Thyroid gland (tissue), 4 donors: ENCODE results near the gene OR5AU1.

Experiments used
- CTCF ChIP-seq, 6 experiments: fragments of 200-600 bp in 3 of 6; fragments of 450-650 bp in 3 of 6; sonication (generic) in 3 of 6; IDR thresholded peaks; one replicate each; pipeline ENCODE4 v1.5.1; 2016 to 2019; ENCODE audit warnings: antibody characterized with exemption in 6 of 6, mild to moderate bottlenecking in 2 of 6, inconsistent platforms in 1 of 6, moderate library complexity in 1 of 6
- POLR2A ChIP-seq, 2 donors: fragments of 450-650 bp; IDR thresholded peaks; one replicate each; pipeline ENCODE4 v1.6.1; 2017; ENCODE audit warnings: antibody characterized with exemption in 2 of 2, mild to moderate bottlenecking in 2 of 2, moderate library complexity in 1 of 2

GRCh38 chr14:21142357-21142756, 13.5 kb downstream of the OR5AU1 start:
- no peak for TF ChIP-seq CTCF (IDR thresholded peaks at IDR 0.05)
- TF ChIP-seq POLR2A (IDR thresholded peaks at IDR 0.05): no peak
